ENCODE measurements around the gene ACTG1.

ACTG1 gene

GRCh38 chr17:81557276-81558114, 44.9 kb upstream of the ACTG1 start:
- no peak for DNase-seq (ENCODE audit: extremely low spot score)
- TF ChIP-seq NFRKB (IDR thresholded peaks at IDR 0.05) = no peak
- TF ChIP-seq L3MBTL2 (conservative IDR thresholded peaks at IDR 0.05) = no peak
- no peak for TF ChIP-seq CTBP1 (IDR thresholded peaks at IDR 0.05; ENCODE audit: borderline replicate concordance)
- TF ChIP-seq FOXM1 (IDR thresholded peaks at IDR 0.05; ENCODE audit: borderline replicate concordance) = no peak
- TF ChIP-seq SUZ12 (IDR thresholded peaks at IDR 0.05) = no peak
- CTCF ChIA-PET = interaction anchor here (0.6 to 1.2 kb wide), 2 partner anchors 9 to 37 kb away, joined by 3 read pairs; no protein-coding TSS in a partner anchor
- POLR2A ChIA-PET = interaction anchor here (1.0 to 2.6 kb wide), 2 partner anchors 9 to 43 kb away, joined by 3 to 14 read pairs; no protein-coding TSS in a partner anchor

GRCh38 chr17:81556863-81557262, 44.3 kb upstream of the ACTG1 start:
- no peak for DNase-seq (ENCODE audit: extremely low spot score)
- ChIA-PET POLR2A (interaction anchor here (1.0 to 2.6 kb wide), 2 partner anchors 9 to 43 kb away, joined by 3 to 14 read pairs; no protein-coding TSS in a partner anchor), CTCF (interaction anchor here (1.2 kb wide), 1 partner anchor 10 kb away, joined by 3 read pairs; no protein-coding TSS in a partner anchor)
- TF ChIP-seq BHLHE40 (IDR thresholded peaks at IDR 0.05; ENCODE audit: borderline replicate concordance) (no peak), ZNF384 (IDR thresholded peaks at IDR 0.05) (no peak), HDGF (IDR thresholded peaks at IDR 0.05; ENCODE audit: borderline replicate concordance) (no peak), ARNT (IDR thresholded peaks at IDR 0.05) (no peak), L3MBTL2 (conservative IDR thresholded peaks at IDR 0.05) (no peak), LEF1 (IDR thresholded peaks at IDR 0.05; ENCODE audit: borderline replicate concordance) (no peak), PKNOX1 (IDR thresholded peaks at IDR 0.05) (no peak), ELF4 (IDR thresholded peaks at IDR 0.05) (no peak)

- CTCF ChIA-PET = interaction anchor here (0.7 kb wide), 1 partner anchor 33 kb away, joined by 3 read pairs; no protein-coding TSS in a partner anchor
- no peak for TF ChIP-seq ZNF384 (IDR thresholded peaks at IDR 0.05)
- no peak for TF ChIP-seq FOXA1 (IDR thresholded peaks at IDR 0.05)
- TF ChIP-seq BHLHE40 (IDR thresholded peaks at IDR 0.05; ENCODE audit: borderline replicate concordance) = no peak
- POLR2A ChIA-PET = interaction anchor here (0.9 to 2.6 kb wide), 2 partner anchors 10 to 164 kb away, joined by 3 to 14 read pairs; no protein-coding TSS in a partner anchor
- DNase-seq (ENCODE audit: extremely low spot score) = no peak
Observed at GRCh38 chr17:81556175-81556691, 43.6 kb upstream of the ACTG1 start.

GRCh38 chr17:81553616-81554181, 41.1 kb upstream of the ACTG1 start:
- DNase-seq (ENCODE audit: extremely low spot score) = no peak
- ChIA-PET POLR2A (no interaction called here), CTCF (interaction anchor here (0.5 kb wide), 1 partner anchor 302 kb away, joined by 4 read pairs; no protein-coding TSS in a partner anchor)
- no peak for TF ChIP-seq L3MBTL2 (conservative IDR thresholded peaks at IDR 0.05)
- no peak for TF ChIP-seq NFRKB (IDR thresholded peaks at IDR 0.05)
- TF ChIP-seq BHLHE40 (IDR thresholded peaks at IDR 0.05; ENCODE audit: borderline replicate concordance) = no peak
- TF ChIP-seq SUZ12 (IDR thresholded peaks at IDR 0.05) = no peak
- TF ChIP-seq FOXK2 (IDR thresholded peaks at IDR 0.05) = no peak
- no peak for TF ChIP-seq TARDBP (IDR thresholded peaks at IDR 0.05)
- TF ChIP-seq SP1 (IDR thresholded peaks at IDR 0.05) = no peak
- TF ChIP-seq ZNF384 (IDR thresholded peaks at IDR 0.05) = no peak
- TF ChIP-seq LEF1 (IDR thresholded peaks at IDR 0.05; ENCODE audit: borderline replicate concordance) = no peak
- no peak for TF ChIP-seq ARNT (IDR thresholded peaks at IDR 0.05)

GRCh38 chr17:81553018-81553615, 40.5 kb upstream of the ACTG1 start:
- POLR2A ChIA-PET = interaction anchor here (0.8 to 2.9 kb wide), 16 partner anchors 10 to 150 kb away, joined by 3 to 28 read pairs (median 5); partner anchors contain the start of genes ACTG1 and MRPL12
- TF ChIP-seq ZNF384 (IDR thresholded peaks at IDR 0.05) (no peak), TARDBP (IDR thresholded peaks at IDR 0.05) (no peak), CTBP1 (IDR thresholded peaks at IDR 0.05; ENCODE audit: borderline replicate concordance) (no peak), ARNT (IDR thresholded peaks at IDR 0.05) (no peak), FOXA1 (IDR thresholded peaks at IDR 0.05) (no peak), FOXK2 (IDR thresholded peaks at IDR 0.05) (no peak), FOXM1 (IDR thresholded peaks at IDR 0.05; ENCODE audit: borderline replicate concordance) (no peak), PKNOX1 (IDR thresholded peaks at IDR 0.05) (no peak), L3MBTL2 (conservative IDR thresholded peaks at IDR 0.05) (no peak; the same call in none of the 2 replicates), HDGF (IDR thresholded peaks at IDR 0.05; ENCODE audit: borderline replicate concordance) (no peak), SP1 (IDR thresholded peaks at IDR 0.05) (no peak), LEF1 (IDR thresholded peaks at IDR 0.05; ENCODE audit: borderline replicate concordance) (no peak), BHLHE40 (IDR thresholded peaks at IDR 0.05; ENCODE audit: borderline replicate concordance) (no peak), ELF4 (IDR thresholded peaks at IDR 0.05) (no peak), SUZ12 (IDR thresholded peaks at IDR 0.05) (no peak), NFRKB (IDR thresholded peaks at IDR 0.05) (no peak)

More at GRCh38 chr17:81553018-81553615, 40.5 kb upstream of the ACTG1 start:
- CTCF ChIA-PET = interaction anchor here (0.5 to 0.9 kb wide), 3 partner anchors 111 to 298 kb away, joined by 3 read pairs; no protein-coding TSS in a partner anchor
- peak; percentile 79 for DNase-seq (ENCODE audit: extremely low spot score)

Measured in HEK293T (cell line).